T follicular helper cell (primary cell): ENCODE results near the gene LRBA.
"Not testable (repeated sequence)": the region's sequence is repeated elsewhere in the genome, so short reads cannot be mapped to it uniquely, and the experiment has no call there.

Experiments used
- DNase-seq: peaks from one replicate; pipeline ENCODE4 v3.0.0-alpha.2; 2020; ENCODE audit warnings: low read depth

Gene LRBA

DNA sequence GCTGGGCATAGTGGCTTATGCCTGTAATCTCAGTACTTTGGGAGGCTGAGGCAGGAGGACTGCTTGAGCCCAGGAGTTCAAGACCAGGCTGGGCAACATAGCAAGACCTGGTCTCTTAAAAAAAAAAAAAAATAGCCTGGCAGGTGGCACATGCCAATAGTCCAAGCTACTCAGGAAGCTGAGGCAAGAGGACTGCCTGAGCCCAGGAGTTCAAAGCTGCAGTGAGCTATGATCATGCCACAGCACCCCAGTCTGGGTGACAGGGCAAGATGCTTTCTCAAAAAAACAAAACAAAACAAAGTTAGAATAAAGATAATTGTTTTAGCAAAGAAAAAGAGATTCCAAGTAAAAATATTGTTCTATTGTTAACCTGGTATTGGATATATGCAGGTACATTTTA lies 75.0 kb downstream of the LRBA start:
- no peak for DNase-seq

DNA sequence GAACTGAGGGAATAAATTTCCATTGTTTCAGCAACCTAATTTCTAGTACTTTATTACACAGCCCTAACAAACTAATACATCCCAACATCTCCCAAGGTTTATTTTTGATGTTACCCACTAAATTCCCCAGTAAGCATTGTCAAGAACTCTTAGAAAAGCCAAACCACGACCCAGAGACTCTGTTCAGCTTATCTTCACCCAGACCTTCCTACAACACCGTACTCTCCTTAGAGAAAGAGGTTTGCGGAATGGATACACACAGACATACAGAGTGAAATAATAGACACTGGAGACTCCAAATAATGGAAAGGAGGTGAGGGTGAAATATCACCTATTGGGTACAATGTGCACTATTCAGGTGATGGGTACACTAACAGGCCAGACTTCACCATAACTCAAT lies 75.6 kb downstream of the LRBA start:
- DNase-seq, result no peak

- DNase-seq, result no peak
These were observed 76.1 kb downstream of the LRBA start for GRCh38 chr4:150938873-150939499.

GRCh38 chr4:150938417-150938816 lies 76.7 kb downstream of the LRBA start:
- DNase-seq, result no peak

- DNase-seq, result no peak
These were observed 81.1 kb downstream of the LRBA start for GRCh38 chr4:150934022-150934421.

DNA sequence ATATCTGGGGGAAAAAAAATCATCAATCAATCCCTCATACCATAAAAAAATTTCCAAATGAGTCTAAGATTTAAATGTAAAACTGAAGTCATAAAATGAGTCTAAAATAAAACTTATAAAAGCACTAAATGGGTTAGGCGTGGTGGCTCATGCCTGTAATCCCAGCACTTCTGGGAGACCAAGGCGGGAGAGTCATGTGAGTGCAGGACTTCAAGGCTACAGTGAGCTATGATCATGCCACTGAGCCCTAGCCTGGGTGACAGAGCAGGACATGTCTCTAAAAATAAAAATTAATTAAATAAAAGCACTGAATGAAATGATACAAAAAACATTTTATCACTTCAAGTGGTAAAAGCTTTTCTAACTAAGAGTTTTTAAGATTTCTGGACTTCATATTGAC lies 83.3 kb downstream of the LRBA start:
- no peak for DNase-seq

DNA sequence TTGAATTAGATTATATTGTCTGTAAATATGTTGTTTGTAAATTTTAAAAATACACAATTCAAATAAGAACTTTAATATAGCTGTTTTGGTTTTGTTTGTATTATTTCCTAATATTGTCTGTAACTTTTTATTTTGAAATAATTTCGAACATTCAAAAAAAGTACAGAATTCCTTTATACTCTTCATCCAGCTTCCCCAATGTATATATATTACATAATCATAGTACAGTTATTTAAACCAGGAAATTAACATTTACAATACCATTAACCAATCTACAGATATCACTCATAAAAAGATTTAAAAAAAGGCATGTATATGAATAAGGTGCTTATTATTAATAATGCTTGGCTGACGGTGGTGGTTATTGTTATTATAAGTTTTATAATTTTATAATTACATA lies 84.1 kb downstream of the LRBA start:
- DNase-seq, result no peak

GRCh38 chr4:150923945-150924344 lies 91.1 kb downstream of the LRBA start:
- DNase-seq, result no peak

- not testable (repeated sequence) for DNase-seq
These were observed 93.6 kb downstream of the LRBA start for GRCh38 chr4:150921486-150921885.

DNA sequence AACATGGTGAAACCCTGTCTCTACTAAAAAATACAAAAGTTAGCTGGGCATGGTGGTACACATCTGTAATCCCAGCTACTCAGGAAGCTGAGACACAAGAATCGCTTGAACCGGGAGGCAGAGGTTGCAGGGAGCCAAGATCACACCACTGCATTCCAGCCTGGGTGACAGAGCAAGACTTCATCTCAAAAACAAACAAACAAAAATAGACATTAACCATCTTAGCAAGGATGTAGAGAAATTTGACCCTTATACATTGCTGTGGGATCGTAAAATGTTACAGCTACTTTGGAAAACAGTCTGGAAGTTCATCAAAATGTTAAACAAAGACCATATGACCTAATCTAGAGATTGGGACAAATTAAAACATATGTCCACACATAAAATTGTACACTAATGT lies 96.5 kb downstream of the LRBA start:
- DNase-seq, result not testable (repeated sequence)

GRCh38 chr4:150911326-150911725 lies 103.8 kb downstream of the LRBA start:
- DNase-seq, result no peak

DNA sequence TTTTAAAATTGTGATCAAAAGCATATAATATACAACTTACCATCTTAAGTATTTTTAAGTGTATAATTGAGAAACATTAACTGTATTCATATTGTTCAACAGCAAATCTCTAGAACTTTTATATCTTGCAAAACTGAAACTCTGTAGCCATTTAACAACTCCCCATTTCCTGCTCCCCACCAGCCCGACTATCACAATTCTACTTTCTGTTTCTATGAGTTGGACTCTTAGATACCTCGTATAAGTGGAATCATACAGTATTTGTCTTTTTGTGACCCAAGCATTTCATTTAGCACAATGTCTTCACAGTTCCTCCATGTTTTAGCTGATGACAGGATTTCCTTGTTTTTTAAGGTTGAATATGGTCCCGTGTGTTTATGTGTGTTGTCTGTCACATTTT lies 106.0 kb downstream of the LRBA start:
- no peak for DNase-seq

DNA sequence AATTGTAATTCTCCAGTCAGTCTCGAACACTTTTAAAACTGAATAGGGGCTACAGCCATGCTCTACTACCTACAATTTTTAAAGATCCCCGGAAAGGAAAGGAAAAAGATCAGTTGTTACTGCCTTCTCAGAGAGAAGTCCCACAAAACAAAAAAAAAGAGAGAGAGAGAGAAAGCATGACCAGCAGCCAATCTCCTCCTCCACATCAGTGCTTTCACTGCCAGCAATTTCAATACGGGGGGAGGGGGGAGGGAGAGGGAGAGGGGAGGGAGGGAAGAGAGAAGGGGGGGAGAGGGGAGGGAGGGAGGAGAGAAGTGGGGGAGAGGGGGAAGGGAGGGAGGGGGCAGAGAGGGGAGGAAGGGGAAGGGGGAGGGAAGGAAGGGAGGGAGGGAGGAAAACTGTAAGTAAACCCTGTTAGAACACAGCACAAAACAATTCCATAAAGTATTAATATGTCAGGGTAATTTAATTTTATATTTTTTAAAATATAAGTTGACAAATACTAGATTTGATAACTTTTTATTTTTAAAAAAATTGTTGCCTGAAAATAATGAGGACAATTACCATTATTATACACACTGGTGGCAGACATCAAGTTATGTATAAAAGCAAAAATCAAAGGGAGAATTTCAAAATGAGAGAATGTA lies 108.0 kb downstream of the LRBA start:
- DNase-seq, result no peak

- no peak for DNase-seq
These were observed 110.4 kb downstream of the LRBA start for GRCh38 chr4:150904671-150905070.

- no peak for DNase-seq
These were observed 111.5 kb downstream of the LRBA start for GRCh38 chr4:150903603-150904002.

GRCh38 chr4:150896497-150896896 lies 118.6 kb downstream of the LRBA start:
- no peak for DNase-seq

DNA sequence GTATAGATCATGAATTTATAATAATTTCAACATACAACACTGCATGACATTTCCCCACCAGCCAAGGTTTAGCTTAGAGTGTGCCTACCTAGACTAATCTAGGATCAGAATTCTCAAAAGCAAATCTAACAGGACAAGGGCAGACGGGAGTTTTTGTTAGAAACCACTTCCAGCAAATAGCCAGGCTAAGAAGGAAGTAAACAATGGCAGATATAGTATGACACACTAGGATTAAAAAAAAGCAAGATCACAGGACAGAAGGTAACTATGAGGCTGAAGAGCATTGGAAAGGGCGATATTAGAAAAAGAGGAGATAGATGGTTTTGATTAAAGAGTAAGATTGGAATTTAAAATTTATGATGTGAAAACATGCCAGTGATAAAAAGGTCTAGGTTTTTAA lies 124.8 kb downstream of the LRBA start:
- DNase-seq, result no peak

GRCh38 chr4:150889306-150889705 lies 125.8 kb downstream of the LRBA start:
- DNase-seq, result no peak

DNA sequence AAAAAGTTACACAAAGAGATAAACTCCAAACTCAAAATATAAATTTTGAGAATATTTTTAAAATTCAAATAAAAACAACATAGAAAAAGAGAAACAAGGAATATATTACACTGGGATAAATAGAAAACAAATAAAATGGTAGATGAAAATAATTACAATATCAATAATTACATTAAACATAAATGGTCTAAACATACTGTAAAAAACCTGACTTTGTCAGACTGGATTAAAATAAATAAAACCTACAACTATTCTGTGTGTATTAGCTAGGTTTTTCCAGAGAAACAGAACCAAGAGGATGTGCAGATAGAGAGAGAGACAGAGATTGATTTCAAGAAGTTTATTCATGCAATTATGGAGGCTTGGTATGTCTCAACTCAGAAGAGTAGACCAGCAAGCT lies 126.5 kb downstream of the LRBA start:
- DNase-seq, result no peak

DNA sequence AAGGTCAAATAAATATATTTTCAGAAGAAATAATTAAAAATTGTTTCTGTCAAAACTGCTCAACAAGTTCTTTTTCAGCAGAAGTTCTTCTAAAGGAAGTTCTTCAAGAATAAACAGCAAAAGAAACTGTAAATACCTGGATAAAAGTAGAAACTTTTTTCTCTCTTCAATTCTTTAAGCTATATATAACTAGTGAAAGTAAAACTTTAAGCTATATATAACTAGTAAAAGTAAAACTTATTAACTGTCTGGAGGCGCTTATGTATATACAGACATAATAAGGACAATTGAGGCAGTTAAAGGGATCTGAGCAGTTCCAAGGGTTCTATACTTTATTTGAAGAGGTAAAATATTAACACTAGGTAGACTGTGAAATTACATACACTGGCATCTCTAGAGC lies 126.9 kb downstream of the LRBA start:
- DNase-seq, result no peak

GRCh38 chr4:150886597-150886996 lies 128.5 kb downstream of the LRBA start:
- no peak for DNase-seq

DNA sequence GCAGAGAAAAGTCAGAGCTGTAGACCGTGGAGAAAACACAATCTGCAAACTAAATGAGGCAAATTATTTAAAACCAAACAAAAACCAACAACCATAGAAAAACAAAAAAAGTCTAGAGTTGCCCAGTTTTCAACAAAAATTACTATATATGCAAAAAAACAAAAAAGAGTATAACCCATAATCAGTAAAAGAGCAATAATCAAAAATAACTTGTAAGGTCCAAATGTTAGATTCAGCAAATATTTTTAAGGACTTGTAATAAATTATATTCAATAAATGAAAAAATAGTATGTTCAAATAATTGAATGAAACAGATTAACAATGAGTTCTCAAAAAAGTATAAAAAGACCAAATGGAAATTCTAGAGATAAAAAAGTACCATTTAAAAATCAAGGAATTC lies 130.5 kb downstream of the LRBA start:
- no peak for DNase-seq

DNA sequence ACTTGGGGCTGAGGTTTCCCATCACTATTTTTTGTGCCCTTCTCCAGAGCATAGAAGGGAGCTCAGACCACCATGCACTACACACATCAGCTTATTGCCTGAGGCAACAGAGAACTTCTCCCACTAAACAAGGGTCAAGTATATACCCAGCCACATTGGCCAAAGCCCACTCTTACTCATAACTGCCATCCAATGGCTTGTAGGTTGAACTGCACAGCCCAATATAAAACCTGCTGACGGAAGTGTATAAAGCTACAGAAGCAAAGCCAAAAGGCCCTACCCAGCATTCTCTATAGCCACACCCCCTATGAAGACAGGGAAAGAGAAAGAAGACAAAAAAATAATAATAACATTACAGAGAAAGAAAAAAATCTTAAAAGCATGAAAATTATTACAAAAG lies 139.7 kb downstream of the LRBA start:
- no peak for DNase-seq
